ENCODE measurements around the gene ATP2B3.

ATP2B3 gene

GRCh38 chrX:153576961-153577360 is 59.5 kb downstream of the ATP2B3 start:
- H3K9ac ChIP-seq: no peak overlapping the region
- TF ChIP-seq, protein P1, sequence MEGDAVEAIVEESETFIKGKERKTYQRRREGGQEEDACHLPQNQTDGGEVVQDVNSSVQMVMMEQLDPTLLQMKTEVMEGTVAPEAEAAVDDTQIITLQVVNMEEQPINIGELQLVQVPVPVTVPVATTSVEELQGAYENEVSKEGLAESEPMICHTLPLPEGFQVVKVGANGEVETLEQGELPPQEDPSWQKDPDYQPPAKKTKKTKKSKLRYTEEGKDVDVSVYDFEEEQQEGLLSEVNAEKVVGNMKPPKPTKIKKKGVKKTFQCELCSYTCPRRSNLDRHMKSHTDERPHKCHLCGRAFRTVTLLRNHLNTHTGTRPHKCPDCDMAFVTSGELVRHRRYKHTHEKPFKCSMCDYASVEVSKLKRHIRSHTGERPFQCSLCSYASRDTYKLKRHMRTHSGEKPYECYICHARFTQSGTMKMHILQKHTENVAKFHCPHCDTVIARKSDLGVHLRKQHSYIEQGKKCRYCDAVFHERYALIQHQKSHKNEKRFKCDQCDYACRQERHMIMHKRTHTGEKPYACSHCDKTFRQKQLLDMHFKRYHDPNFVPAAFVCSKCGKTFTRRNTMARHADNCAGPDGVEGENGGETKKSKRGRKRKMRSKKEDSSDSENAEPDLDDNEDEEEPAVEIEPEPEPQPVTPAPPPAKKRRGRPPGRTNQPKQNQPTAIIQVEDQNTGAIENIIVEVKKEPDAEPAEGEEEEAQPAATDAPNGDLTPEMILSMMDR (conservative IDR thresholded peaks at IDR 0.05; ENCODE audit: low read depth, low read length): no peak
- peaks cover 42% of the 10 kb centered on the region; the same call in 1 of the 2 replicates for H3K27me3 ChIP-seq (ENCODE audit: insufficient read depth, low read depth)
- no peak overlapping the region for H2AFZ ChIP-seq (ENCODE audit: low read depth)
- no peak overlapping the region for H3K4me2 ChIP-seq
- H3K4me1 ChIP-seq (ENCODE audit: low read depth, poor library complexity, severe bottlenecking): no peaks in the 10 kb centered on the region
- H3K4me3 ChIP-seq (IDR thresholded peaks at IDR 0.05; ENCODE audit: insufficient read depth, low read depth, low read length): no peak overlapping the region
- no peaks in the 10 kb centered on the region for H4K20me1 ChIP-seq (ENCODE audit: insufficient read depth)
- no peaks in the 10 kb centered on the region for H3K79me2 ChIP-seq (ENCODE audit: insufficient read depth, low read depth)
- no peaks in the 10 kb centered on the region for H3K36me3 ChIP-seq (ENCODE audit: insufficient read depth)
- H3K27ac ChIP-seq: no peak overlapping the region

GRCh38 chrX:153578200-153578835 is 60.9 kb downstream of the ATP2B3 start:
- H3K79me2 ChIP-seq (ENCODE audit: insufficient read depth, low read depth): no peaks in the 10 kb centered on the region
- H3K4me3 ChIP-seq (IDR thresholded peaks at IDR 0.05; ENCODE audit: insufficient read depth, low read depth, low read length): no peak overlapping the region
- no peaks in the 10 kb centered on the region for H3K36me3 ChIP-seq (ENCODE audit: insufficient read depth)
- no peak overlapping the region for H3K27ac ChIP-seq
- H4K20me1 ChIP-seq (ENCODE audit: insufficient read depth): no peaks in the 10 kb centered on the region
- no peaks in the 10 kb centered on the region for H3K4me1 ChIP-seq (ENCODE audit: low read depth, poor library complexity, severe bottlenecking)
- H3K27me3 ChIP-seq (ENCODE audit: insufficient read depth, low read depth): peaks cover 42% of the 10 kb centered on the region; the same call in 1 of the 2 replicates
- TF ChIP-seq, protein P1 (conservative IDR thresholded peaks at IDR 0.05; ENCODE audit: low read depth, low read length): no peak
- H3K4me2 ChIP-seq: no peak overlapping the region
- H2AFZ ChIP-seq (ENCODE audit: low read depth): no peak overlapping the region
- no peak overlapping the region for H3K9ac ChIP-seq

DNA sequence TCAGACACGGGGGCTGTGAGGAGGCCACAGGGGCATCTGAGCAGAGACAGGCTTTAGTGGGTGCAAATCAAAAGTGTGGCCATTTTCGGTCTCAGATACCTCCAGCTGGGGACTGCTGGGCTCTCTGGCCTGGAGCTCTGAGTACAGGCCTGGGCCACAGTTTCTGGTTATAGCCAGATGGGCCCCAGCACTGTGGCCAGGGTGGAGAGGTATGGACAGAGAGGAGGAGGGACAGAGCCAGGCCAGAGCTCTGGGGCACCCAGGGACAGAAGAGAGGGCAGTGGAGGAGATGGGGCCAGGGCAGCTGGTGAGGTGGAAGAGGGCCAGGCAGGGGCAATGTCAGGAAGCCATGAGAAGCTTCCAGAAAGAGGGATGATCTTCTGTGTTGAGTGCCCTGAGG is 61.4 kb downstream of the ATP2B3 start:
- Histone ChIP-seq H3K9ac (no peak overlapping the region), H3K27me3 (ENCODE audit: insufficient read depth, low read depth) (peaks cover 37% of the 10 kb centered on the region; the same call in 1 of the 2 replicates), H4K20me1 (ENCODE audit: insufficient read depth) (no peaks in the 10 kb centered on the region), H3K4me2 (no peak overlapping the region), H2AFZ (ENCODE audit: low read depth) (no peak overlapping the region), H3K4me3 (IDR thresholded peaks at IDR 0.05; ENCODE audit: insufficient read depth, low read depth, low read length) (no peak overlapping the region), H3K79me2 (ENCODE audit: insufficient read depth, low read depth) (no peaks in the 10 kb centered on the region), H3K27ac (no peak overlapping the region), H3K4me1 (ENCODE audit: low read depth, poor library complexity, severe bottlenecking) (no peaks in the 10 kb centered on the region), H3K36me3 (ENCODE audit: insufficient read depth) (no peaks in the 10 kb centered on the region)
- TF ChIP-seq, protein P1 (conservative IDR thresholded peaks at IDR 0.05; ENCODE audit: low read depth, low read length): no peak

GRCh38 chrX:153580700-153581386 is 63.4 kb downstream of the ATP2B3 start:
- no peak overlapping the region for H3K4me3 ChIP-seq (IDR thresholded peaks at IDR 0.05; ENCODE audit: insufficient read depth, low read depth, low read length)
- H3K27ac ChIP-seq: no peak overlapping the region
- H3K36me3 ChIP-seq (ENCODE audit: insufficient read depth): no peaks in the 10 kb centered on the region
- H2AFZ ChIP-seq (ENCODE audit: low read depth): no peak overlapping the region
- no peaks in the 10 kb centered on the region for H4K20me1 ChIP-seq (ENCODE audit: insufficient read depth)
- H3K4me2 ChIP-seq: no peak overlapping the region
- no peaks in the 10 kb centered on the region for H3K79me2 ChIP-seq (ENCODE audit: insufficient read depth, low read depth)
- no peaks in the 10 kb centered on the region for H3K4me1 ChIP-seq (ENCODE audit: low read depth, poor library complexity, severe bottlenecking)
- no peak overlapping the region for H3K9ac ChIP-seq
- H3K27me3 ChIP-seq (ENCODE audit: insufficient read depth, low read depth): peaks cover 18% of the 10 kb centered on the region; the same call in 1 of the 2 replicates
- TF ChIP-seq, protein P1 (conservative IDR thresholded peaks at IDR 0.05; ENCODE audit: low read depth, low read length): 0 out of 2 replicates have a peak, but pooled peaks have one; percentile 17

Data from KMS-11 (cell line).